NK-92 (cell line): ENCODE results near the gene MPRIP.

Experiments used
- DNase-seq: peaks from one replicate; lab custom pipeline; 2025; ENCODE audit not compliant: unreplicated experiment; lab: John Stamatoyannopoulos, UW

MPRIP gene

GRCh38 chr17:17050346-17051345, 8.4 kb downstream of the MPRIP start:
- DNase-seq = no peak

DNA sequence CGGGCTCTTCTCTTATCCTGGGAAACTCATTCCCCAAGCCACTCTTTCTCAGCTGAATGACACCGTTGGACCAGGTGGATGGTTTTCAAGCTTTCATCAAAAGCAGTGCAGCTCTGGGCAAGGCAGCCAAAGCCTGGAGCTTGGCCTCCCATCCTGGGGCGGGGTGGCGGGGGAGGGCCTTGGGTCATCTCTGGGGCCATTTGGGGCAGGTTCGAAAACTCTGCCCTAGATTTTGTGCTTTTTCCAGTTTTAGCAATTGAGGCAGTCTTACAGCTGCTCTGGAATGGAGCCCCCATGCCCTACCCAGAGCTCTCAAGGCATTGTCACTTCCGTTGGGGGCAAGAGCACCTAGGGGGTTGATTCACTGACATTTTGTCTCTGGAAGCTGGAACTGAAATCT, 9.1 kb downstream of the MPRIP start:
- no peak for DNase-seq

GRCh38 chr17:17051791-17052461, 9.7 kb downstream of the MPRIP start:
- no peak for DNase-seq

GRCh38 chr17:17052462-17053221, 10.4 kb downstream of the MPRIP start:
- DNase-seq = no peak

DNA sequence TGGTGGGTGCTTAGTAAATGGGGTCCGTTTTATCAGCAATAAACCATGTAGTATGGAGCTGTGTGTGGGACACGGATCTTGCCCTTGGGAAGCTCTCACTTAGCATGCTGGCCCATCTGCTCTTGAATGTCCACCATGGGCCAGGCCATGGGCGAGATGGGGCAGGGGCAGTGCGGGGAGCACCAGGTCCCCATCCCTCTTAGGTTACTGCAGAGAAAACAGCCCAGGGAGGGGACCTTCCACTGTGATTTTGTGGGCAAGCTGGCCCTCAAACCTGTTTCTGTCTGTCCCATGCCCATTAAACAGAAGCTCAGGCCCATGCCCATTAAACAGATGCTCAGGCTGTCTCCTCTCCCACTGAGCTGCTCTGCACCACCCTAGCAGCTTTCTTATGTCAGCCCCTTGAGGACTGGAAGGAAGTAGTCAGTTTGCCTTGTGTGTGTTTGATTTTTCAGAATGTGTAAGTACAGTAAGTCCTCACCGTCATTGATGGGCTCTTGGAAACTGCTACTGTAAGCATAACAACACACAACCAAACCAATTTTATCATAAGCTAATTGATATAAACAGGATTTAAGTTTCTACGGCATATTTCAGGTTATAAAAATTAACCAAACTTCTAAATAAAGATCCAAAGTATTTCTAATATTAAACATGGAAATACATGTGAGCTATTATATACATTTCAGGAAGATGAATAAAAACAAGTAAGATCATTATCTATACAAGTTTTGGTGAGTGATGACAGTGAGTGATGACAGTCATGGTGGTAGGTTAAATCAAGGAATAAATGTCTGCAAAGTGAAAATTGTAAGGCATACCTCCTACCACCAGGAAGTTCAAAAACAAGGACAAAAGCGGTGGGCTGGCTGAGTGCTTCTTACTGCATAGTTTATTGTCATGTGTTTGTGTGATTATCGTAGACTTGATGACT, 11.5 kb downstream of the MPRIP start:
- no peak for DNase-seq

DNA sequence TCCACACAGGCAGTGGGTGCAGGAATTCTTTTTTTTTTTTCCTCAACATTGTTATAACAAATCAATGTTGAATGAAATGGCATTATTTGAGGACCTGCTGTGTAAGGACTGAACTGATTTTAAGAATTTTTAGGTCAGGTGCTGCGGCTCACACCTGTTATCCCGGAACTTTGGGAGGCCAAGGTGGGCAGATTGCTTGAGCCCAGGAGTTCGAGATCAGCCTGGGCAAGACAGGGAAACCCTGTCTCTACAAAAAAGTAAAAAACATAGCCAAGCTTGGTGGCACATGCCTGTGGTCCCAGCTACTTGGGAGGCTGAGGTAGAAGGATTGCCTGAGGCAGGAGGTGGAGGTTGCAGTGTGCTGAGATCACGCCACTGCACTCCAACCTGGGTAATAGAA, 12.4 kb downstream of the MPRIP start:
- no peak for DNase-seq

DNA sequence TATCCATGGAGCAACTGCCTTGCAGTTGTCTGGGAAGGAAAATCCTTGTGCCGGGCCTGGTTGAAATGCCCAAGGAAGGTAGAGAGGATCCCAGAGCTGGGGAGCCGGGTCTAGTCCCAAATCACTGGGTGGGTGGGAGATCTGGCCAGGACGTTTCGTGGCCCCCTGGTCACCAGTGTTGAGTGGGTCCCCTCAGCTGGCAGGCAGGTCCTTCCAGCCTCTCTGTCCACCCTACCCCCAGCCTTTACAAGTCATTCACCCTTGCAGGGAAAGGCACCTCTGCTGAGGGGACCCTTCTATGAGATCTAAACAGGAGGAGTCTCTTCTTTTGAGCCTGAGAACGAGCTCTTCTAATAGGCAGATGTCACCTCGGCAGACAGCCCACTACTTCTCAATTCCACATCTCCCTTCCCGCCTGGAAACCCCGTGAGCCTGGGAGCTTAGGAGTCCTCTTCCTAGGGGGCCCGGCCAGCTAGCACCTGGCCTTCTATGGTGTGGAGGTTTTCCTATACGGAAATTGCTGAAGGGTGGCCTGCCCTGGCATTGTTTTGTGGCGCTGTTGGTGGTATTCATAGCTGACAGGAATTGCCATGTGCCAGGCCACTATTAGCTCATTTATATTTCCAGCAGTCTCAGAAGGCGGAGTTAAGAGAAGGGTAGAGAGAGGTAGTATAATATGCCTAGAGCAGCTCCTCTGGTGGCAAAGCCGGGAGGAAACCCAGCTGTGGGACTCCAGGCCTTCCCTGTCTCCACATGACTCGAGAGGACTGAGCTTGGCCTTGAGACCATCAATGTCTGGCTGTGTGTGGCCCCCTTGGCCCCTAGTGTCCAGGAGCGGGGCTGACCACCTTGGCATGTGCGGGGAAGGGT, 13.3 kb downstream of the MPRIP start:
- no peak for DNase-seq

- no peak for DNase-seq
Measured at GRCh38 chr17:17056156-17056539, 13.9 kb downstream of the MPRIP start.

DNA sequence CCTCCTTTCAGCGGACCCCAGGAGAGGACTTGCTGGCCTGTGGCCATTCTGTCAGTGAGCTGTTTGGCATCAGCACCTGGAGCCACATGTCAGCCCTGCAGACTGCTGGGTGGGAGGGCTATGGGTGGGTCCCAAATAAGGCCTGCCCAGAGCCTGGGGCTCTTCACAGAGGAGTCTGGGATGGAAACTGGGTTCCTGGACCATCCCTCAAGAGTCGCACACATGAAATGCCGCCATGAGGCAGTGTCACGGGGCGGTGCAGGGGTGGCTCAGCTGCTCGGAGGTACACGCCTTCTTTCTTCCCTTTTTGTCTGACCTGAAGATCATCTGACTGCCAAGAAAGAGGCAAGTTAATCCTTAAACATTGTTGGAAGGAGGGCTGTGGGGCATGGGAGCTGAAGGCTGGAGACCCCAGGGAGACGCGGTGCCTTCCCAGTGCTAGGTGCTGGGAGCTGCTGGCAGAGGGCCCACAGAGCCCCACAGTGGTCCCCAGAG, 14.8 kb downstream of the MPRIP start:
- no peak for DNase-seq

DNA sequence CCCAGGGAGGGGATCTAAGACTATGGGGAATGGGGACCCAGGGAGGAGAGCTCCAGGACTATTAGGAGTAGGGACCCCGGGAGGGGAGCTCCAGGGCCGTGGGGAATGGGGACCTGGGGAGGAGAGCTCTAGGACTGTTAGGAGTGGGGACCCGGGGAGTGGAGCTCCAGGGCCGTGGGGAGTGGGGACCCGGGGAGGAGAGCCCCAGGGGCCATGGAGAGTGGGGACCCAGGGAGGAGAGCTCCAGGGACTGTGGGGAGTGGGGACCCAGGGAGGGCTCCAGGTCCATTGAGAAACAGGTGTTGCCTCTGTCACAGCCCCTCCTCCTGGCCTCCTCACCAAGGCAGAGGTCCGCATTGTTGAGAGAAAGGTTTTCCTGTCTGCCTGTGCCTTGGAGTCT, 16.0 kb downstream of the MPRIP start:
- DNase-seq = no peak

- no peak for DNase-seq
Measured at GRCh38 chr17:17059301-17059890, 17.1 kb downstream of the MPRIP start.

DNA sequence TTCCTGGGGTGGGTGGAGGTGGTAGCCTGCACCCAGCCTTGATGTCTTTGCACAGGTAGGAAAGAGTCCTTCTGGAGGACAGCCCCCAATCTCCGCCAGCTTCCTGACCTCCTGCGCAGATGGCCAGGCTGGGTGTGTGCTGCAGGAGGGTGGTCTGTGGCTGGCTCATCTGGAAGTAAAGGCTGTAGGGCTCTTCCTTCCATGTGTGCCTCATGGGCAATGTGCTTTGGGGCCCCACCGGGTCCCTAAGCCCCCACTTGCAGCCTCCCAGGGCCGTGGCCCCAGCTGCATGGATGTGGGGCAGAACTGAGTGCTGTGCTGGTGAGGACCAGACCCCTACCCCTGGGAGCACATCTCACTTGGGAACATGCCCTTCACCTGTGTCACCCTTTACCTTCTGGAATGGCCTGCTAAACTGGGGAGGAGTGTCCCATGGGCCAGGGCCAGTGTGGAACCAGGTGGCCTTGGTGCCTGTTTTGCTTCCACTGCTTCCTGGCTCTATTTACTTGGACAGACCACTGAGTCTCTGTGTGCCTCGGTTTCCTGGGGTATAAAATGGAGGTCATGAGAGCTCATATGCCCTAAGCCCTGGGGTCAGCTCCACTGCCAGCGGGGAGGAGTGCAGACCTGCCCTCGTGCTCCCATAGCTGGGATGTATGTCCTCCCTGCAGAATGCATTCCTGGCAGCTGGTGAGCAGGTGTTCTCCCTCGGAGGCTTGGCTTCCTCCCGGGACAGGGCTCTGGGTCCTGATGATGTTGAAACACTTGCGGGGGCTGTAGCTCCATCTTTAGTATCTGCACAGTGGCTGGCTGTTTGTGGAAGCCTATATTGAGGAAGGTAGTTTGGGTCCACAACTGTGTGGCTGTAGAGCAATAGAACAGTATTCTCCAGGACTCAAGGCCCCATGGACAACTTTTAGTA, 18.0 kb downstream of the MPRIP start:
- DNase-seq = no peak

DNA sequence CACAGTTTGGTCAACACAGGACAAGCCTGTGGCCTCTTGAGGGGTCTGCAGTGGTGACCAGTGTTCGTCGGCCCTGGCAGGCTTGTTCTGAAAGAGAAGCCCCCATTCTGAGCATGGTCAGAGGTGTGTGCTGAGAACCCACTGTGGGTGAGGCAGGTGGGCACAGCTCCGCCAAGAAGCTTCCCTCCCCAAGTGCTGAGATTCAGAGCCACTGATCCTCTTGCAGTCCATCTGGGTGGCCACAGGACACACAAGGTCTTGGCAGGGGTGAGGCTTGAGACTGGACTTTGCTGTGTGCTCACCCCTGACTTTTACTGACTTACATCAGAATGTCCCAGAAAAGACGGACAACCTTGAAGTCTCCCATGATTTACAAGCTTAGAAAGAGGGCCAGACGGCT, 18.7 kb downstream of the MPRIP start:
- no peak for DNase-seq

DNA sequence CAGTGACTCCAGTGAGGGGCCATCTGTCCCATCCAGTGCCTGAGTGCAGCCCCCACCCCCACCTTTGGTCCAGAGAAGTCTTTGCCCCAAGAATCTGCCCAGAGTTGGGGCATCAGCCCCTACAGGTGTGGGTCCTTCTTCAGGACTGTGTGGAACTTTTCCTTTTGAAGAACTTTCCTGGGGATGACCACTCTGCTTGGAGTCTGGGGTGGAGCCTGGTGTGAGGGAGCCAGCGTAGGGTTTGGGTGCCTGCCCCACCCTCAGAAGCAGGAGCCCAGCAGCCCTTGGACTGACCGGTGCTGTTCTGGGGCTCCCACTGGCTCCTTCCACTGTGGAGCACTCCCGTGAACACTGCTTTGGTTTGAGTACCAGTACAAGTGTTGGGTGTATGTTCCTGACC, 19.3 kb downstream of the MPRIP start:
- no peak for DNase-seq

- DNase-seq = no peak
Measured at GRCh38 chr17:17062356-17062755, 20.1 kb downstream of the MPRIP start.

DNA sequence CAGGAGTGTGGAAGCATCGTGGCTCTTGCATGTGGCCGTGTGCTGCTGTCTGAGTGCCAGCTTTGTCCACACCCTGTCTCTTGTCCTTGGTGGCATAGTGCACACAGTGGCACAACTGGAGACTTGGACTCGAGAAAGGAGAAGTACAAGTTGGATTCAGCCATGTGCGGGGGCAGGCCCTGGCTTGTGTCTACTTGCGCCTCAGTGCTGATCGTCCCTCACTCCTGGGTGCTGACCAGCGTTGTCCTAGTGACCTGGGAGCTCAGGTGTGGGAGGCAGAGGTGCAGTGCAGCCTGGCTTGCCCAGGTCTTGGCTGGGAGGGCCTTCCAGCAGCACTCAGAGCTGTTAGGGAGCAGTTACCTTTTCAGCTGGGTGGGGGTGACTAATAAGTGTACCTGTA, 20.6 kb downstream of the MPRIP start:
- DNase-seq = no peak

DNA sequence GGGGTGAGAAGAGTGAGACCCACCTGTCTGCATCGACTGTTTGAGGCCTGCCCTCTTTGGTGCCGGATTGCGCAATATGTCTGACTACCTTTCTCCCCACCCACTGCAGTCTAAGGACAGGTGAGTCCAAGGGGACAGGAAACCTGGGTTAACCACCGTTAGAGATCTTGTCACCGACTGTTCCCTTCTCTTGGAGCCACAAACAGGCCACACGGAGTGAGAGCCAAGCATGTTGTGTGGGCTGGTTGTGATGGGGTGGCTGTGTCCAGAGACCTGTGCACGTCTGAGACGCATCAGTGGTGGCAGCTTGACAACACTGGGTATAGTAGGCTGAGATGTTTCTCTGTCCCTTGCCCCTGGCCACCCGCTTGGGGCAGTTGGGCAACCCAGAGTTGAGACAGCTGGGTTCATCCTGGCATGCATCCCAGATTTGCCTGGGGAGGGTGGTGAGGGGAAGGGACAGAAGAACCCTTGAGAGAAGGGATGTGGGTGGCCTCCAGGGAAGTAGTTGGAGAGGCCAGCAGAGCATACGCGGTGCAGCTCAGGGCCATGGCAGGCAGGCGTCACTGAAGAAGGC, 21.4 kb downstream of the MPRIP start:
- no peak for DNase-seq

DNA sequence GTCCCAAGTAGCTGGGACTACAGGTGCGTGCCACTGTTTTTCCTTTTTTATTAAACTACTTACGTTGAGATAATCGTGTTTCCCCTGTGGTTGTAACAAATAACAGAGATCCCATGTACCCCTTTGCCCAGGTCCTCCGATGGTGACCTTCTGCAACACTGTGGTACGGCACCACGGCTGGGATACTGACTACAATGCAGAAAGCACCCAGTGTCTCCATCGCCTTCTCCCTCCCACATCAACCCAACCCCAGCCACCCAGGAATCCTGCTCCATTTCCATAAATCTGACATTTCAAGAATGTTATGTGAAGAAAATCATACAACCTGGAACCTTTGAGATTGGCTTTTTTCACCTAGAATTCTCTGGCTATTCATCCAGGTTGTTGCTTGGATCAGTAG, 22.1 kb downstream of the MPRIP start:
- no peak for DNase-seq
